Endodermal cell (in vitro differentiated cells): ENCODE results near the gene SORCS2. TPM values are rescaled to one million over a fixed set of nuclear protein-coding genes. Genes with fewer than 3 reads are reported as not detected.

Source experiments
- DNase-seq: peaks from one replicate; pipeline ENCODE4 v3.0.0-alpha.2; 2017
- H3K27ac ChIP-seq: 2 replicates; pipeline ENCODE4 v1.5.1; 2013; ENCODE audit warnings: mild to moderate bottlenecking, low read depth, low read length, moderate library complexity
- H3K27me3 ChIP-seq: 2 replicates; pipeline ENCODE4 v1.6.1; 2013; ENCODE audit warnings: mild to moderate bottlenecking, low read length, moderate library complexity; ENCODE audit not compliant: insufficient read depth, control insufficient read depth, poor library complexity, severe bottlenecking
- H3K36me3 ChIP-seq: 2 replicates; pipeline ENCODE4 v1.7.0; 2013; ENCODE audit warnings: mild to moderate bottlenecking, low read length, moderate library complexity; ENCODE audit not compliant: control insufficient read depth, insufficient read depth
- H3K4me1 ChIP-seq: one replicate; pipeline ENCODE4 v1.7.0; 2013; ENCODE audit warnings: low read length; ENCODE audit not compliant: control insufficient read depth, insufficient read depth
- H3K4me3 ChIP-seq: 2 replicates; pipeline ENCODE4 v1.5.1; 2013; ENCODE audit warnings: mild to moderate bottlenecking, low read length, moderate library complexity
- H3K9ac ChIP-seq: 2 replicates; pipeline ENCODE4 v1.6.1; 2013; ENCODE audit warnings: mild to moderate bottlenecking, low read length, moderate library complexity; ENCODE audit not compliant: poor library complexity, severe bottlenecking; ENCODE audit errors: extremely low read depth
- H3K9me3 ChIP-seq: 2 replicates; pipeline ENCODE4 v1.6.1; 2013; ENCODE audit warnings: mild to moderate bottlenecking, low read length, moderate library complexity; ENCODE audit not compliant: control insufficient read depth
- H3K27ac Mint-ChIP-seq: 2 replicates; pipeline ENCODE4 v1.8.0; 2020; ENCODE audit warnings: mixed read lengths
- H3K27me3 Mint-ChIP-seq: 2 replicates; pipeline ENCODE4 v1.8.0; 2021; ENCODE audit warnings: mild to moderate bottlenecking, mixed read lengths; ENCODE audit not compliant: insufficient read depth
- H3K36me3 Mint-ChIP-seq: 2 replicates; pipeline ENCODE4 v1.8.0; 2020; ENCODE audit warnings: low read depth, mixed read lengths
- H3K4me1 Mint-ChIP-seq: 2 replicates; pipeline ENCODE4 v1.8.0; 2020; ENCODE audit warnings: mixed read lengths
- H3K4me3 Mint-ChIP-seq: 2 replicates; pipeline ENCODE4 v1.8.0; 2020; ENCODE audit warnings: mild to moderate bottlenecking, moderate library complexity, mixed read lengths
- H3K9me3 Mint-ChIP-seq: 2 replicates; pipeline ENCODE4 v1.8.0; 2020; ENCODE audit warnings: mild to moderate bottlenecking, mixed read lengths
- CTCF ChIP-seq: fragments of 200-600 bp; sonication (generic); conservative IDR thresholded peaks from 2 replicates; pipeline ENCODE4 v1.5.0; 2021; ENCODE audit warnings: antibody characterized with exemption, mild to moderate bottlenecking
- WGBS, 2 experiments: methylation state at CpG; one replicate each; pipeline versions ENCODE4 v1.1.5 to v1.1.7; 2013; ENCODE audit warnings: missing lambda C conversion rate in 2 of 2, mixed read lengths in 1 of 2; ENCODE audit not compliant: insufficient coverage in 1 of 2, insufficient read length in 1 of 2; 5-methylcytosine and 5-hydroxymethylcytosine counted together
- total RNA-seq, 2 donors: library from RNA; stranded (reverse); fragmentation: NEBNext Ultra II Directional in 1 of 2; extraction: Animal tissue kit (Norgen Biotek cat#: 25700) in 1 of 2; gene quantifications; 2 replicates in 1 of 2; 3 replicates in 1 of 2; pipeline ENCODE4 v1.2.1, GENCODE V29; 2021

SORCS2 gene
- total RNA-seq, 2 donors from 2014 or later, result 1.4 to 1.9 TPM

- H3K4me1 ChIP-seq, result no peaks in the 10 kb centered on the region
- no peaks in the 10 kb centered on the region for H3K27me3 ChIP-seq
- TF ChIP-seq CTCF, result no peak
- 83 to 86% methylated on average over 5 to 10 of the region's 10 CpGs for WGBS, 2 experiments
- no peak for DNase-seq
- no peak overlapping the region for H3K27ac ChIP-seq
- no peaks in the 10 kb centered on the region for H3K36me3 Mint-ChIP-seq
- H3K4me3 Mint-ChIP-seq, result no peak overlapping the region
- no peak overlapping the region for H3K9ac ChIP-seq
- H3K9me3 Mint-ChIP-seq, result no peaks in the 10 kb centered on the region
- H3K27me3 Mint-ChIP-seq, result no peaks in the 10 kb centered on the region
- H3K27ac Mint-ChIP-seq, result no peak overlapping the region
- no peak overlapping the region for H3K4me3 ChIP-seq
- peaks cover 3% of the 10 kb centered on the region for H3K4me1 Mint-ChIP-seq
- H3K9me3 ChIP-seq, result no peaks in the 10 kb centered on the region
- H3K36me3 ChIP-seq, result no peaks in the 10 kb centered on the region
Observed at GRCh38 chr4:7628432-7628831, 436.1 kb downstream of the SORCS2 start.

- Histone ChIP-seq H3K27ac (no peak overlapping the region), H3K4me1 (no peaks in the 10 kb centered on the region), H3K36me3 (no peaks in the 10 kb centered on the region), H3K9ac (no peak overlapping the region), H3K9me3 (no peaks in the 10 kb centered on the region), H3K27me3 (no peaks in the 10 kb centered on the region), H3K4me3 (no peak overlapping the region)
- Mint-ChIP-seq H3K9me3 (no peaks in the 10 kb centered on the region), H3K36me3 (no peaks in the 10 kb centered on the region), H3K4me3 (no peak overlapping the region), H3K27me3 (no peaks in the 10 kb centered on the region), H3K27ac (no peak overlapping the region), H3K4me1 (peaks cover 7% of the 10 kb centered on the region)
- WGBS, 2 experiments, result 94 to 100% methylated on average over 6 to 13 of the region's 13 CpGs
- no peak for DNase-seq
- no peak for TF ChIP-seq CTCF
Observed at GRCh38 chr4:7629501-7630254, 437.3 kb downstream of the SORCS2 start.

- Histone ChIP-seq H3K9me3 (no peaks in the 10 kb centered on the region), H3K27me3 (no peaks in the 10 kb centered on the region), H3K36me3 (no peaks in the 10 kb centered on the region), H3K9ac (no peak overlapping the region), H3K4me3 (no peak overlapping the region), H3K4me1 (no peaks in the 10 kb centered on the region), H3K27ac (no peak overlapping the region)
- H3K4me3 Mint-ChIP-seq, result no peak overlapping the region
- H3K9me3 Mint-ChIP-seq, result no peaks in the 10 kb centered on the region
- no peak for TF ChIP-seq CTCF
- H3K27me3 Mint-ChIP-seq, result no peaks in the 10 kb centered on the region
- H3K4me1 Mint-ChIP-seq, result peaks cover 7% of the 10 kb centered on the region
- no peak overlapping the region for H3K27ac Mint-ChIP-seq
- WGBS, 2 experiments, result 91 to 94% methylated on average over 9 to 17 of the region's 17 CpGs
- no peaks in the 10 kb centered on the region for H3K36me3 Mint-ChIP-seq
- DNase-seq, result no peak
Observed at GRCh38 chr4:7630568-7631287, 438.4 kb downstream of the SORCS2 start.
